Spleen (tissue), 13 donors: Measurements from ENCODE around the gene ACOX3. TPM values are rescaled to one million over a fixed set of nuclear protein-coding genes. Genes with fewer than 3 reads are reported as not detected.
"Not testable (repeated sequence)": the region's sequence is repeated elsewhere in the genome, so short reads cannot be mapped to it uniquely, and the experiment has no call there.

Source experiments
- DNase-seq: peaks from one replicate; pipeline ENCODE4 v3.0.0-alpha.2; 2020
- H3K27ac ChIP-seq, 8 donors: fragments of 200-600 bp; sonication (generic) in 7 of 8; 1 replicate in 4 of 8; 2 replicates in 4 of 8; pipeline versions ENCODE4 v1.5.0 to v1.8.0; 2016 to 2021; ENCODE audit warnings: inconsistent platforms in 4 of 8, mild to moderate bottlenecking in 4 of 8, moderate library complexity in 1 of 8
- H3K27me3 ChIP-seq, 7 donors: fragments of 200-600 bp; sonication (generic) in 6 of 7; replicated peaks in 1 of 7; 1 replicate in 4 of 7; 2 replicates in 3 of 7; pipeline versions ENCODE4 v1.5.0 to v1.8.0; 2016 to 2021; ENCODE audit warnings: inconsistent platforms in 3 of 7, mild to moderate bottlenecking in 1 of 7
- H3K36me3 ChIP-seq, 6 donors: fragments of 200-600 bp; sonication (generic) in 5 of 6; 1 replicate in 4 of 6; 2 replicates in 2 of 6; pipeline versions ENCODE4 v1.5.0 to v1.8.0; 2016 to 2021; ENCODE audit warnings: inconsistent platforms in 2 of 6
- H3K4me1 ChIP-seq, 6 donors: fragments of 200-600 bp; sonication (generic) in 5 of 6; 1 replicate in 3 of 6; 2 replicates in 3 of 6; pipeline versions ENCODE4 v1.5.0 to v1.8.0; 2016 to 2021; ENCODE audit warnings: inconsistent platforms in 3 of 6
- H3K4me3 ChIP-seq, 8 donors: fragments of 200-600 bp; sonication (generic) in 7 of 8; 1 replicate in 4 of 8; 2 replicates in 4 of 8; pipeline versions ENCODE4 v1.5.0 to v1.8.0; 2016 to 2021; ENCODE audit warnings: inconsistent platforms in 4 of 8, mild to moderate bottlenecking in 4 of 8, moderate library complexity in 2 of 8
- H3K9me3 ChIP-seq, 8 donors: fragments of 200-600 bp; sonication (generic) in 7 of 8; 1 replicate in 4 of 8; 2 replicates in 4 of 8; pipeline versions ENCODE4 v1.5.0 to v1.8.0; 2016 to 2021; ENCODE audit warnings: inconsistent platforms in 4 of 8
- POLR2A ChIP-seq, 3 donors: fragments of 450-650 bp; IDR thresholded peaks; one replicate each; pipeline ENCODE4 v1.5.1; 2017; ENCODE audit warnings: antibody characterized with exemption in 3 of 3, mild to moderate bottlenecking in 1 of 3
- POLR2AphosphoS5 ChIP-seq, 3 donors: sonication (generic); formaldehyde crosslinking; IDR thresholded peaks; one replicate each; pipeline ENCODE4 v1.5.1; 2017; ENCODE audit warnings: antibody characterized with exemption in 3 of 3
- WGBS, 5 donors: extraction: QIAGEN DNeasy Blood & Tissue Kit in 3 of 5; methylation state at CpG; one replicate each; pipeline versions ENCODE4 v1.1.5 to v1.1.7; 2013 to 2018; 5-methylcytosine and 5-hydroxymethylcytosine counted together
- intact Hi-C: fragments of 100-400 bp; cut with DNase I; formaldehyde crosslinking; loops from one replicate; pipeline ENCODE4 v1.15.0; 2023; ENCODE audit warnings: low total_unique reads
- long read RNA-seq, 2 donors: transcript quantifications; one replicate each; lab custom pipeline, GENCODE V29; 2026
- polyA plus RNA-seq, 3 donors: library from polyadenylated mRNA; stranded (reverse); fragments of 200-250 nt; gene quantifications; one replicate each; pipeline ENCODE4 v1.2.1, GENCODE V29; 2013
- total RNA-seq, 7 donors: library from RNA; depleted of rRNA in 3 of 7; stranded (reverse); fragments of >200 nt in 3 of 7; fragmentation: NEBNext Ultra II Directional in 4 of 7; extraction: Animal tissue kit (Norgen Biotek cat#: 25700) in 4 of 7; gene quantifications; one replicate each; pipeline versions ENCODE4 v1.1.0 to v1.2.1, GENCODE V29; 2016 to 2021
- TF ChIP-seq, protein P1 (sequence below), 11 experiments: fragments of 200-600 bp in 7 of 11; fragments of 450-650 bp in 4 of 11; sonication (generic) in 4 of 11; IDR thresholded peaks in 8 of 11; conservative IDR thresholded peaks in 3 of 11; 1 replicate in 7 of 11; 2 replicates in 4 of 11; pipeline versions ENCODE4 v1.4.0 to v1.8.0; 2016 to 2021; ENCODE audit warnings: antibody characterized with exemption in 11 of 11, inconsistent platforms in 4 of 11, mild to moderate bottlenecking in 1 of 11
- donor health status: healthy with polysubstance abuse.
- donor health status: DM: no; HTN: no; CAD: no; lungs with moderate emphysema.
- donor health status: DM: no; HTN: no; CAD: no.
- donor health status: Bipolar disorder and iron deficiency.
- donor health status: healthy.
- donor health status: DM: no; HTN: no; CAD: no.
- donor health status: DM: yes; HTN: yes; CAD: no.

Gene ACOX3
- 10 to 100 TPM; 16.1 to 26.5 (median 21.7) TPM for total RNA-seq
- polyA plus RNA-seq: 10 to 100 TPM; 11.3 to 16.1 (median 15.0) TPM
- long read RNA-seq, donor 1: 0 reads
- long read RNA-seq, donor 2, partial matches to known transcripts: 0 of 2 reads
- long read RNA-seq, donor 2, other reads (novel, unspliced or antisense): 0 of 2 reads

DNA sequence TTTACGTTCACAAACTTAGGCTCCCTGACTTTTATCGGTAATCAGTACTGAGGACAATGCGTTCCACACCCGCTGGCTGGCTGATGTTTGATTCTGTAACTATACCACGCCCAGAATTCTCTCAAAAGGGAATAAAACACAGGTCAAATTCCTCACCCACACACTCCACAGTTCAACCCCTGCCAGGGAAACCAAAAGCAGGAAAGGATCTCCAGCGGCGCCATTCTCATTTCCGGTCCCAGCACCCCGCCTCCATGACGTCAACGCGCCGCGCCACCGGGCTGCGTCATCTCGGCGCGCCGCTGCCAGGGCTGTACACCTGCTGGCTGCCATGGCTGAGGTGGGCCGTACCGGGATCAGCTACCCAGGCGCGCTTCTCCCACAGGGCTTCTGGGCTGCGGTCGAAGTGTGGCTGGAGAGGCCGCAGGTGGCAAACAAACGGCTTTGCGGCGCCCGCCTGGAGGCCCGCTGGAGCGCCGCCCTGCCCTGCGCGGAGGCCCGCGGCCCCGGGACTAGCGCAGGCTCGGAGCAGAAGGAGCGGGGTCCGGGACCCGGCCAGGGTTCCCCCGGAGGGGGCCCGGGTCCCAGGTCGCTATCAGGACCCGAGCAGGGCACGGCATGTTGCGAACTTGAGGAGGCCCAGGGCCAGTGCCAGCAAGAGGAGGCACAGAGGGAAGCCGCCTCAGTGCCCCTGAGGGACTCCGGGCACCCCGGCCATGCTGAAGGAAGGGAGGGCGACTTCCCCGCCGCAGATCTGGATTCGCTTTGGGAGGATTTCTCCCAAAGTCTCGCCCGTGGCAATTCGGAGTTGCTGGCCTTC lies at the start of gene ACOX3, which contains the start of gene TRMT44:
Gene ACOX3, minus strand, starts transcription at position 232 of the 820 bp plus-strand sequence. CDS start 24,202 bp downstream, outside the sequence.
Gene TRMT44, plus strand, starts transcription at position 286 of the 820 bp plus-strand sequence. Its CDS starts 46 bp downstream, at position 332.
- peak within 1 kb of the TSS; percentile 97 to 100 (median 100) for H3K4me3 ChIP-seq
- H3K27me3 ChIP-seq: no peaks in the 10 kb centered on the region
- intact Hi-C loops: no loop called here
- H3K27ac ChIP-seq: peak within 1 kb of the TSS; percentile 89 to 98 (median 93)
- 0% methylated on average over 27 to 60 of the region's 60 CpGs for WGBS, 5 donors
- peaks cover 0 to 8% (median 0%) of the 10 kb centered on the region in 8 donors for H3K9me3 ChIP-seq
- TF ChIP-seq POLR2AphosphoS5 (IDR thresholded peaks at IDR 0.05) (peak; percentile 97 to 99 (median 98)), POLR2A (IDR thresholded peaks at IDR 0.05) (peak; percentile 5 to 88 (median 23))
- TF ChIP-seq, protein P1, sequence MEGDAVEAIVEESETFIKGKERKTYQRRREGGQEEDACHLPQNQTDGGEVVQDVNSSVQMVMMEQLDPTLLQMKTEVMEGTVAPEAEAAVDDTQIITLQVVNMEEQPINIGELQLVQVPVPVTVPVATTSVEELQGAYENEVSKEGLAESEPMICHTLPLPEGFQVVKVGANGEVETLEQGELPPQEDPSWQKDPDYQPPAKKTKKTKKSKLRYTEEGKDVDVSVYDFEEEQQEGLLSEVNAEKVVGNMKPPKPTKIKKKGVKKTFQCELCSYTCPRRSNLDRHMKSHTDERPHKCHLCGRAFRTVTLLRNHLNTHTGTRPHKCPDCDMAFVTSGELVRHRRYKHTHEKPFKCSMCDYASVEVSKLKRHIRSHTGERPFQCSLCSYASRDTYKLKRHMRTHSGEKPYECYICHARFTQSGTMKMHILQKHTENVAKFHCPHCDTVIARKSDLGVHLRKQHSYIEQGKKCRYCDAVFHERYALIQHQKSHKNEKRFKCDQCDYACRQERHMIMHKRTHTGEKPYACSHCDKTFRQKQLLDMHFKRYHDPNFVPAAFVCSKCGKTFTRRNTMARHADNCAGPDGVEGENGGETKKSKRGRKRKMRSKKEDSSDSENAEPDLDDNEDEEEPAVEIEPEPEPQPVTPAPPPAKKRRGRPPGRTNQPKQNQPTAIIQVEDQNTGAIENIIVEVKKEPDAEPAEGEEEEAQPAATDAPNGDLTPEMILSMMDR (IDR thresholded peaks at IDR 0.05 in 8 of 11, conservative IDR thresholded peaks at IDR 0.05 in 3 of 11): peak in 3 of 11 experiments; percentile 35 to 44 (median 40)
- H3K4me1 ChIP-seq: peaks cover 33 to 87% (median 63%) of the 10 kb centered on the region in 6 donors
- peak; percentile 97 for DNase-seq
- H3K36me3 ChIP-seq: peaks cover 0 to 8% (median 0%) of the 10 kb centered on the region in 6 donors

DNA sequence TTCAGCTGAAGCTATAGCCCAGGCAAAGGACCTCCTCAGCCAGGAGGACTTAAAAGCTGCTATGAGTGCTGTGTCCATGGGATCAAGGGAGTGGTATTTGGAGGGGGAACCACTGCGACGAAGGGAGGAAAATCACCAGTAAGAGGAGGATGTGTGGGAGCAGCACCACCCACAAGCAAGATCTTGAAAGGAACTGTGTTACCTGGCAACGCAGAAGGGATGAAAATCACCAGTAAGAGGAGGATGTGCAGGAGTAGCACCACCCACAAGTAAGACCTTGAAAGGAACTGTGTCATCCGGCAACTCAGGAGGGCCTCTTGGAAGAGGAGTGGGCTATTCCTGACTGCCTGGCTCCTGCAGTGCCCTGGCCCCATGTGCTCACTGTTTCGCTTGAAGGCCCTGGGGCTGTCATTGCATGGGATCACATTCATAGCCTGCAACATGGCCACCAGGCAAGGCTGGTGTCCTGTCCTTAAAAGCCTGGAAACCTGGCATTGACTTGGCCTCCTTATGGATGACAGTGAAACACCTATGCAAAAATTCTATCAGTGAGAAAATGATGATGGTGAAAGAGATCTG lies 48.4 kb upstream of the ACOX3 start:
- TF ChIP-seq POLR2AphosphoS5 (IDR thresholded peaks at IDR 0.05) (no peak), POLR2A (IDR thresholded peaks at IDR 0.05) (no peak)
- TF ChIP-seq, protein P1 (IDR thresholded peaks at IDR 0.05 in 8 of 11, conservative IDR thresholded peaks at IDR 0.05 in 3 of 11): no peak
- intact Hi-C loops: no loop called here
- DNase-seq: no peak
- H3K4me3 ChIP-seq: no peak overlapping the region
- H3K9me3 ChIP-seq: no peaks in the 10 kb centered on the region
- H3K27me3 ChIP-seq: no peaks in the 10 kb centered on the region
- H3K36me3 ChIP-seq: no peaks in the 10 kb centered on the region
- no peaks in the 10 kb centered on the region for H3K4me1 ChIP-seq
- no peak overlapping the region for H3K27ac ChIP-seq
- WGBS, 5 donors: 83 to 97% (median 92%) methylated on average over 5 of the region's 5 CpGs

DNA sequence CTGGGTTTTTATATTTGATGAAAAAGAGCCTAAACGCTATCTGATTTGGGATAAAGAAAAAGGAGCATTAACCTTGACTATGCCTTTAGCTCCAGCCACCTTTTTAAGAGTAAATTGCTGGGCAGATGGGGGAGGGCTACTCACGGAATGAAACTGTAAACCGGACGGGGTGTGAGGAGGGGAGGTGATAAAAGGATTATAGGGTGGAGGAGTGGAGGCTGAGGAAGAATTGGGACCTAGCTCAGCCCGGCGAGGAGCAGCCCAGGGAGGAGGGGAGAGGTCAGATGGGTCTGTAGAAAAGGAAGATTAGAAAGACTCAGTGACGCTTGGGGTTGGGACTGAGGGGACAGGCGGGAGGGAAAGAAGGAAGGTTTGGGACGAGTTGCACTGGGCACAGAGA lies 46.1 kb upstream of the ACOX3 start:
- H3K4me1 ChIP-seq, intact Hi-C loops, H3K36me3 ChIP-seq, H3K27ac ChIP-seq, H3K27me3 ChIP-seq, H3K4me3 ChIP-seq, H3K9me3 ChIP-seq: not testable (repeated sequence)
- peak; percentile 9 for DNase-seq
- 71 to 85% (median 75%) methylated on average over 7 to 9 of the region's 9 CpGs for WGBS, 5 donors

DNA sequence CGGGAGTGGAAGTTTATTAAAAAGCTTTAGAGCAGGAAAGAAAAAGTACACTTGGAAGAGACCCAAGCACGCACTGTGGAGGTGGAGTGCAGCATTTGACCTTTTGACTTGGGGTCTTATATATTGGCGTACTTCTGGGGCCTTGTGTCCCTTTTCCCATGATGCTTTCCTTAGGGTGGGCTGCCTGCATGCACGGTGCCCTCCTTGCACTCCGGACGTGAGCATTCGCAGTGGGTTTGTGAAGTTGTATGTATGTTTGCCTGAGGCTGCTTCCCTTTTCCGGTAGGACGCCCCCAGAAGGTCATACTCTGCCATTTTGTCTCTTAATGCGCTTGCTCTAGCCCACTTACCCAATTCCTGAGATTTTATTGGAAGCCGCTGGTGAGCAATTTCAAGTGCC lies 39.7 kb upstream of the ACOX3 start:
- TF ChIP-seq POLR2AphosphoS5 (IDR thresholded peaks at IDR 0.05) (no peak), POLR2A (IDR thresholded peaks at IDR 0.05) (no peak)
- TF ChIP-seq, protein P1 (IDR thresholded peaks at IDR 0.05 in 8 of 11, conservative IDR thresholded peaks at IDR 0.05 in 3 of 11): no peak
- Histone ChIP-seq H3K4me3 (no peak overlapping the region), H3K27ac (no peak overlapping the region), H3K9me3 (no peaks in the 10 kb centered on the region), H3K36me3 (peaks cover 0 to 38% (median 22%) of the 10 kb centered on the region in 6 donors), H3K4me1 (no peaks in the 10 kb centered on the region), H3K27me3 (no peaks in the 10 kb centered on the region)
- WGBS, 5 donors: 90 to 95% (median 93%) methylated on average over 11 of the region's 11 CpGs
- intact Hi-C loops: no loop called here
- peak; percentile 29 for DNase-seq
